GM19240 (cell line): ENCODE results near the gene CALHM3.
"Not testable (repeated sequence)": the region's sequence is repeated elsewhere in the genome, so short reads cannot be mapped to it uniquely, and the experiment has no call there.

Experiments
- DNase-seq: peaks from one replicate; pipeline ENCODE4 v3.0.0; 2011; ENCODE audit warnings: low spot score; ENCODE audit not compliant: insufficient read length

CALHM3 gene

DNA sequence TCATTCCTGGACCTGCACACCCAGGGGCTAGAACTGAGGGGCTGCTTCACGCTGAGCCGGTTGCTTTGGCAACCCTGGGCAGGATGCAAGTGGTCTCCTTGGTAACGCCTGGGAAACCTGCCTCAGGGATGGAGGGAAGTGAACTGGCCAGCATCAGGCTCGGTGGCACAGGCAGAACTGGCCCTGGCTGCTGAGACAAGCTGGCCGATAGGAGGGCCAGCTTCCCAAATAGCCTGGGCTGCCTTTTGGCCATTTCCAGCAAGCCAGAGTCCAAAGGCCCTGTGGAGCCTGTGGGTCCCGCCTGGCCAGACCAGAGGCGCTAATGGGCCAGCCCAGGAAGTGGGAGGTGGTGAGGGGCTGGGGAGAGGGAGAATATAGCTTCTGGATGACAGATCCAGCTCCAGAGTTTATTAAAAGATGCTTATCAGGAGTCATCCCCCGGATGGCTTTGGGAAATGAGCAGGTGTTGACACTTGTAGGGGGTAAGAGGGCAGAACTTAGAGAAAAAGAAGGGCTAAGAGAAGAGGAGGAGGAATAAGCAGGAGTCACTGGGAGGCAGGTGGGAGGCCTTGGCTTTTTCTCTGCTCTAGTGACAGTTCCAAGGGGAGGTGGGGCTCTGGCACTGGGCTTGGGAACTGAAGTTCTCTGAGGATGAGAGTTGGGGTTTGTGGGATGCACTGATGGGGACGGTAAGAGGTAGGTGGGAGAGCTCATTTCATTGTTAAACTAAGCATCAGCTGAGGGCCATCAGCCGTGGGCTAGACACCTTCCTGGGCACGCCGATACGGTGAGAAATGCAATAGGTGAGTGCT lies 24.0 kb upstream of the CALHM3 start:
- no peak for DNase-seq

DNA sequence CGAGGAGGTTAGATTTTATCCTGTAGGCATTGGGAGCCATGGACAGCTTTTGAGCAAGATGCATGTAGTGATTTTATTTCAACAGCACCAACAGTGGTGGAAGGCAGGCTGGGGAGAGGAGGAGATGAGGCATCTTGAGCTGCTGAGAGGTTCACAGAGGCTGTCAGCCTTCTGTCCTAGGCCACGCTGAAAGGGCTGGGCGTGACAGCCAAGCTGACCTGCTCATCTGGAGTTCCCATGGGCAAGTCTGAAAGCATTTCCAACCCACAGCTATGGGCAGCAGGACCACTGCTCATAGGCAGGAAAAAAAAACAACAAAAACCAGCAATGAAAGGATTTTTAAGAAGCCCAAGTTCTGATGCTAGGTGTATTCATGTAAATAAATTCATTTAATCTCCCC lies 22.1 kb upstream of the CALHM3 start:
- no peak for DNase-seq

DNA sequence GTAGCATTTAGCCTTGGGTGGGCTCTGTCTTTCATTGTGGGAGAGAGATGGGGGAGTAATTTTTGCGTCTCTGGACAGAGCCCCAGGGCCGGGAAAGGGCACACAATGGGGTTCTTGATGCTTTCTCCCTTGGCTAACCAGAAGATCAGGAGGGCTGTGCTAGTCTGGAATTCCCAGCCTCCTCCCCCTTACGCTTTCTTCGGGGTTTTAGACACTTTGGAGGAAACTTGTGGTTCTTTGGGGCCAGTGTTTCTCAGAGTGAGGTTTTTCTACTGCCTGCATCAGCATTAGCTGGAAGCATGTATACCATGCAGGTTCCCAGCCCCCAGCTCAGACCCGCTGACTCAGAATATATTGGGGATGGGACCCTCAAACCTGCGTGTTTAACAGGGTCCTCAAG lies 21.4 kb upstream of the CALHM3 start:
- no peak for DNase-seq

DNA sequence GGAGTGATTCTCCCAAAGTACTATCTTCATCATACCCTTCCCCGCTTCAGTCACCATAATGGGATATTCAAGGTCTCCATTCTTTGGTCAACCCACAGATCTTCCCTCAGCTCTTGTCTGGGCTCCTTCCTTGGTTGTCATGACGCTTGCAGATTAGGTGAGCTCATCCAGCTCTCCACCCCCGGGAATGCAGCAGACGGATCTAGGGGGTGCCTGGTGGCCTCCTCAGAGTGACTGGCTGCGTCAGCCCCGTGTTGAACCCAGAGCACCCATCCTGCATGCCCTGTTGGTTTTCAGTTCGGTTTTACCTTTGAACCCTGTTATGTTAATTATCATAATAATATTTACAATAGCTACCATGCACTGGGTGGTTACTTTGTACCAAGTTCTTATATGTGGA lies 20.8 kb upstream of the CALHM3 start:
- DNase-seq = no peak

DNA sequence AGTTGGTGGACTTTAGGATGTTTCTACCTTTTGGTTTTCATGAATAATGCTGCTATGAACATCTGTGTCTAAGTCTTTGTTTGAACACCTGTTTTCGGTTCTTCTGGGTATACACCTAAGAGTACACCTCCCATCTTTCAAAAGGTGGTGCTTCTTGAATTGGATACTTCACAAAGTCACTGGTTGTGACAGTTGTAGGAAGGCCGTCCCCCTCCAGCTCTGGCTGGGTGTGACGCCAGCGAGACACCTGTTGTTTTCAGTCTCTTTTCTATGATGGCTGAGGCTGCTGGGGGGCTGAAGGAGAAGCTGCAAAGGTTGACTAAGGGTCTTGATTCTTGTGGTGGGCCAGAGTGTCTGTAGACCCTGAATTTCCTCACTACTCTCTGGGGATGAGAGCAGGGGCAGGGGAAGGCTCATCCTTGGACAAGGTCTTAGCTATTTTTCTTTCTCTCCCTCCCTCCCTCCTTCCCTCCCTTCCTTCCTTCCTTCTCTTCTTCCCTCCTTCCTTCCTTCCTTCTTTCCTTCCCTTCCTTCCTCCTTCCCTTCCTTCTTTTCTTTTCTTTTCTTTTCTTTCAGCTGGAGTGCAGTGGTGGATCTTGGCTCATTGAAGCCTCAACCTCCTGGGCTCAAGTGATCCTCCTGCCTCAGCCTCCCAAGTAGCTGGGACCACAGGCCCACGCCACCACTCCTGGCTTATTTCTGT lies 20.0 kb upstream of the CALHM3 start:
- no peak for DNase-seq

DNA sequence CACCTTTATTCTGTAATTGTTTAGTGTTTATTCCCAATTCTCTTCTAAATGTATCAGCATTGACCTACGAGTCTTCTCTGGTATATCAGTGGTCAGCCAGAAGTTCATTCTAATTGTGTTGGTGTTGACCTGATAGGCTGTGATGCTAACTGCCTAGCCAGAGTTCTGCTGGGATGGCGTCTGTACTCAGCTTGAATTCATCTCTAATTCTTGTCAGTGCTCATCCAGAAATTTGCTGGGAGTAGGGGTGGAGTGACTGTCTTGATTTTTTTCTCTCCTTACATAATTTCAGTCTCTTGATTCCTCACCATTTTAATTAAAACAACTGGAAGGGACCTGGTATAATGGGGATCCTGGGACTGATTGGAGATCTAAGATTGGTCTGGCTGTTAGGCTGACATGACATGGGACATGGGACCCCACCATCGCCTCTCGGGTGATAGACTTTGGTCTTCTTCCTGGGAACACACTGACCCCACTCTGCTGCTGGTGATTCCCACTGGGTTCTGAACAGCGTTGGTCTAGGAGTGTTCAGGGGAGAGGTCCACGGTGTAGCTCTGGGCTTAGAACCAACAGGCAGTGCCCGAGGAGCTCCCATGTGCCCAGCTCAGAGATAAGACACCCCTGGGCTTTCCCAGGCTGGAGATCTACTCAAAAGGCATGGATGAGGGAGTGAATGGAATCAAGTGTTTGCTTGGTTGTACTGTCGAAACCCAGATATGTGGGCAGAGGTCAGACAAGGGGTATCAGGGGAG lies 18.3 kb upstream of the CALHM3 start:
- no peak for DNase-seq

DNA sequence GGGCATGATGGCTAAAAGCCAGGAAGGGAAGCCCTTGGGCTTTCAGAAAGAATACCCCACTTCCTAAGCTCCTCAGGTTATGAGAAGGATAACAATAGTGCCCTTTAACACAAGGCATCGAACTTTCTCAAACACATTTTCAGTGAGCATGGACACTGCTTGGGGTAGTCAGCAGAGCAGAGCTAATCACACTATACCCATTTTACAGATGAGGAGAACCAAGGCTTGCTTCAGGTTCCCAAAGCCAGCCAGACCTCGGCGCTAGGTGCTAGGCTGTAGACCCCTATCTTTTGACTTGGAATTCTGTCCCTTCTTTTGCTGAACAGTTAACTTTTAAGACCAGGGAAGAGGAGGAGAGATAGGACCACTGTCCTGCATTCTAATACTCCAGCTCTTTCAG lies 16.3 kb upstream of the CALHM3 start:
- DNase-seq = no peak

DNA sequence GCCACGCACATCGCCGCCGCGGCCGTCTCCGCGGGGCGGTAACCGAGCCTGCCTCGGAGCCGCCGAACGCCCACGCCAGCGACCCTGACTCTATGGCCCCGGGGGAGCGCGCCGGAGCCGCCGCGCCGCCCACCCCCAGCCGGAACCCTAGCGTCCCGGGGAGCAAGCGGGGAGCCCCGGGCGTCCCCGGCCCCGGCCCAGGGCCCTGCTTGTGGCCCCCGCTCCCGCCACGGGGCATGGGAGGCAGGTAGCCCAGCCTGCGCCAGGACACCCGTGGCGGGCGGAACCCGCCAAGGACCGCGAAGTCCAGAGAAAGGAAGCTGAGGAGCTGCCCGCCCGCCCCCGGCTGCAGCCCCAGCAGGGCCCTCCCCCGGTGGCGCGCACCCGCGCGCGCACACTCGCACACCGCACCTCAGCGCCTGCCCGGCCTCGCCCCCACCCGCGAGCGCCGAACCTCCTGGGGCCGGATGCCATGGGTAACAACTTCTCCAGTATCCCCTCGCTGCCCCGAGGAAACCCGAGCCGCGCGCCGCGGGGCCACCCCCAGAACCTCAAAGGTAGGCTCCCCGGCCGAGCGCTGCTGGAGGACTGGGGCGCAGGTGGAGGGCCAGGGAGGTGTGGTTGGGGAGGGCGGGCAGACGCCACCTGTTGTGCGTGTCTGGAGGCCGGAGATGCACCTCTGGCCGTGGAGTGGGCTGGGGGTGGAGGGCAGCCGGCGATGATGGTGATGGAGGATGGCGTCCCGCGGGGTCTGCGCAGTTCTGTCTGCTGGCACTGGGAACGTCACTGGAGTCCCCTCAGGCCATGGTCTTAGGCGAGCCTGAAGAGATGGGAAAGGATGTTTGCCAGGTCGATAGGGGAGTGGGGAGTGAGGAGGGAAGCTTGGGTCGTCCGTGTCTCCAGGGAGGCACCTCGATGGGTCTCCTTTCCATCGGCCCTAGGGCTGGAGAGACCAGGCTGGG lies 15.2 kb upstream of the CALHM3 start:
- DNase-seq = no peak

DNA sequence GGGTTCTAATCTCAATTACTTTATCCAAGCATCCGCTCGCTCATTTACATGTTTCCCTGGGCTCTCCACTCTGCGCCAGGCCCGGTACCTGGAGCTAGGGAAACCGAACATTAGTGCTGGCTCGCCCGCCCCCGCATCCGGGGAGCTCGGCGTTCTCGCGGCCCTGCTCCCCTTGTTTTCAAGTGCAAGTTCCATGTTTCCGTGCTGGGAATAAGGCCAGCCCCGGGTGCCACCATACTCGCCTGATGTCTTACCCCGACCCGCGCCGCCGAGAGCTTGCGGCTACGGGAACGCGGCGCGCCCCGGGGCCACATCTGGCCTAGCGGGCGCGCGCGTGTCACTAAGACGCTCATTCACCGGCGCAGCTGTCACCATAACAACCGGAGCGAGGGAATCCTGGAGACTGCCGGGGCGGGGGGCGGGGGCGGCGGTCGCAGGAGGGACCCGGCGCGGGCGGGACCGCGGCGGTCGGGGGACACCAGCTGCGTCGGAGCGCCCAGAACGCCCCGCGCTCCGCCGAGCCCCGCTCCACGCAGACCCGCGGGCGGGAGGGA lies 14.4 kb upstream of the CALHM3 start, which contains the start of gene NEURL1:
TSS of gene NEURL1 (plus strand) at position 344 of the 554 bp plus-strand sequence. CDS start 683 bp downstream, outside the sequence.
- DNase-seq = no peak

DNA sequence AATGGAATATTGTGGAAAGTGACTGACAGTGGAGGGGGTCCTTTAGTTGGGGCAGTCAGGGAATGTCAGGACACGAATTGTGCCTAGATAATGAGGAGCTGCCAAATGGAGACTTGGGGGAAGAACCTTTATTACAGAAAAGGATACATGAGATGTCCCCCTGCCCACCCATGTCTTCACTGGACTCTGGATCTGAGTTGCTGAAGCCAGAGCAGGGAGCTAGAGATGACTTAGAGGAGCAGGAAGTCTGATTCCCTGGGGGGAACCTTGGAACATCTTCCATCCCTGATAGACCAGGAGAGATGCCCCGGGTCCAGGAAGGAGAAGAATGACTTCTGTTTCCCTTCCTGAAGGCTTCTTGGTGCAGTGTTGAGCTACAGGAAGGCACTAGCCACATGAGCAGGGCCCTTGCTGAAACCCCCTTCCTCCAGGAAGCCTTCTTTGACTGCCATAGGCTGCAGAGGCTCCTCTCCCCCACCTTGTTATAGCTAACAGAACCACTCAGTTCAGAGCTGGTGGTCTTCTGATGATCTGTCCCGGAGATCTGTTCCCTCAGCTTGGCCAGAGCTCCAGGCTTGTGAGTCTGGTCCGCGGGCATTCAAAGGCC lies 13.7 kb upstream of the CALHM3 start:
- no peak for DNase-seq

DNA sequence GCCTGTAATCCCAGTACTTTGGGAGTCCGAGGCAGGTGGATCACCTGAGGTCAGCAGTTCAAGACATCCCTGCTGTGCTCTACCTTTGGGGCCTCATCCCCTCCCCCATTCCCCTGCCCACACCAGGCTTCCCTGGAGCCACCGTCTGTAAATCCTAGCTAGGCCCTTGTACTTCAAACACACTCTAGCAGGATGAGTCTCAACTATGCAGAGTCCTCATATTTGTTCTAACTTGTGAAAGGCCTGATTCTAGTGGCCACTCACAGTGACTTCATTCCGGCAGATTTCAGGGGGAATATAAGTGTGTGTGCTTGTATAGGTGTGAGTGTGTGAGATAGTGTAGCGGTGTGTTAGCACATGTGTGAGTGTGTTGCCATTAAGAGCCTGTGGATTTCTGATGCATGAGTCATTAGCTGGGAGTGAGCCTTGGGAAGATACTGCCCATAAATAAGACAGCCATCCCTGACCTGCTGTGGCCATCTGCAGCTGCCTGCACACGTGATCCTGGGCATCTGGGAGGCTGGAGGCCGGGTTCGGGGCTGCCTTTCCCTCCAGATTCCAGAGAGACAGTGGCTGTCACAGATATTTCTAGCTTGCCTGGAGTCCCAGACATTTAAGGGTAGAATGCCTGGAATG lies 12.8 kb upstream of the CALHM3 start:
- DNase-seq = no peak

DNA sequence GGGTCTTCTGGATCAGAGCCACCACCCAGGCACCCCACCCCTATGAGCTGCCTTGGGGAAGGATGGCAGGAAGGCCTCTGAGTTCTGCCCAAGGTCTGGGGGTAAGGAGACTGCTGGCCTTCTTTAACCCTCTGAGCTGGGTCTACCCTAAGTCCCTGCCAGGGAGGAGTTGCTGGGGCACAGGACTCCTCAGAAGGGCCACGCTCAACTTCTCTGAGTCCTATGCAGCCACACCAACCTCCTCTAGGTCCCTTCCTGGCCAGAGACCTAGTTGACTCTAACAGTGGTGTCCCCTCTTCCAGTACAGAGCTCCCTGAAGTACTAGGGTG lies 11.9 kb upstream of the CALHM3 start:
- DNase-seq = no peak

DNA sequence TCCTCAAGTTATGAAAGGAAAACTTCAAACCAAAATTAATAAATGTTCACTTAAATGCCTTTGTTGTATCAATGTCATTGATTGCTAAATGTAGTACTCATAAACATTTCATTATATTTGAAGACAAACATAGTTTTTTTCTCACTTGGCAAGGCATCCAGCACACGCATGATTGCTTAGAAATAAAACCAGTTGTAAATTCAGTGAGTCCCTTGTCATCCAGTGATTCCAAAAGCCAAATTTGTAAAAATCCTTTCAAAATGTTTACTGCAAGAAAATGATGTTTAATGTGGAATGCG lies 8.3 kb upstream of the CALHM3 start:
- DNase-seq = no peak

DNA sequence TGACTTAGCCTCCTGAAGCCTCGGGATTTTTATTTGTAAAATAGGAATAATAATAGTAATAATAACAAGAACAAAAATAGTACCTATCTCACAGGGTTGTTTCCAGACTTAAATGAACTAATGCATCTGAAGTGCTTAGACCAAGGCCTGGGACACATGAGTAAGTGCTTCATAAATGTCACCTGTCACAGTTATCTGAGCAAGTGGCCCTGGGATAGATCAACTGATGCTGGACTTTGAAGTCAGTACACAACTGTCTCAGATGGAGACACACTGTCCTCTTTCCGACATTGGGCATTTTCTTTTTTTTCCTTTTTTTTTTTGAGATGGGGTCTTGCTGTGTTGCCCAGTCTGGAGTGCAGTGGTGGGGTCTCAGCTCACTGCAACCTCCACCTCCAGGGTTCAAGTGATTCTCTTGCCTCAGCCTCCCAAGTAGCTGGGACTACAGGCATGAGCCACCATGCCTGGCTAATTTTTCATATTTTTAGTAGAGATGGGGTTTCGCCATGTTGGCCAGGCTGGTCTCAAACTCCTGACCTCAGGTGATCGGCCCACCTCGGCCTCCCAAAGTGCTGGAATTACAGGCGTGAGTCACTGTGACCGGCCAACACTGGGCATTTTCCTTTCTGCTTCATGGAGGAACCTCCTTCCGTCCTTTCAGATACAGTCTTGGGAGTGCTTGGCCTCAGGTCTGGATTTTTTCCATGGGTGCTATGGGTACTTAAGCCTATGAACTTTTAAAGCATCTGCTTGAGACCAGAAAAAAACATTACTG lies 7.8 kb upstream of the CALHM3 start:
- DNase-seq = not testable (repeated sequence)

DNA sequence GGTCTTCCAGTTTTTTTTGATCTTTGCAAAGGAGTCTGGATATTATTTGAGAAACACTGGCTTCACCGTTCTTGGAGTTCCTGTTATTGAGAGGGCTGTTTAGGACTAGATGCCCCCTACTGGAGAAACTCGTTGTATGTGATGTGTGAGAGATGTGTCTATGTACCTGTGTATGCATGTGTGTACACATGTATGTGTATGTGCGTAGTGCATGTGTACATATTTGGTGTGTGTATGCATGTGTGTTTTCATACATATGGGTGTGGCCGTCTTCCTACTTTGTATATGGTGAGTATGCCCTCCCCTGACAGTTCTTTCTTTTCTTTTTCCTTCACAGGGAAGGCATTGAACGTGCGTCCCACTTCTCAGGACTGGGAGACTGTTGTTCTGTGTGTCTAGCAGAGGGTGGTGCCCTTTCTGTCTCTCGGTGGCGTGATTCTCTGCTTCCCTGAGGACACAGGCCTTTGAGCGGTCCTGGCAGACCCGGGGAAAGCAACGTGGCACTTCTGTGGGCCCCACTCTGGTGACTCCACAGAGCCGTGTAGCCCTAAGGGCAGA lies 3.0 kb upstream of the CALHM3 start:
- DNase-seq = peak; percentile 52

DNA sequence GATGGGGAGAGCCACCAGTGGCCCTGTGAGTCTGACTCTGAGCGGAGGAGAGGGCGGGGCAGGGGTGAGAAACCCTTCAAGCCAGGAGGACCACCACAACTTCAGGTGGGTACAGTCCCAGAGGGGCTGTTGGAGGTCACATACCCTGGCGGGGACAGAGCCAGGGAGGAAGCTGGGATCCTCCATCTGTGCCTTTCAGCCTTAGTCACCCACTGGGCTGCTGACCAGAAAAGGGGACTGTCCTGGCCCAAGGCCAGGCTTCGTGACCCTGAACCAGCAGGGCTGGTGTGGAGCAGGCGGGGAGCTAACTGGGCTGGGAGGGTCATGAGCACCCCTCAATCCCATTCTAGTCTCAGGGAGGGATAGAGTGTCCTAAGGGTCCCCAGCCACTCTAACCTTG lies 1.5 kb upstream of the CALHM3 start:
- no peak for DNase-seq

DNA sequence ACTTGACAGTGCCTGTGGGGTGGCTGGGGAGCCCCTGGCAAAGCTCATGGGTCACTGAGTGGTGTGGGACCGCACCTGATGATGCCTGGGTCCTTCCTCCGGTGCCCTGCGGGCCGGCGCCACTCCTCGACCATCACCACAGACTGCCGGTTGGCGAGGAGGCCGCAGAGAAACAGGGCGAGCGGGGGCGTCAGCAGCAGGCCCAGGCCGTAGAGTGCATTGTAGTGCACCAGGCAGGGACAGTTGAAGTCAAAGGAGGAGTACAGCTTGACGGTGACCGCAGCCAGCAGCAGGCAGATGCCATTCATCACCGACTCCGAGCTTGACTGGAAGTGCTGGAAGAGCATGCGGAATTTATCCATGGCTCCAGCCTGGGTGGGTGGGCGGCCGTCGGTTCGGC lies 369 bp downstream of the CALHM3 start:
- DNase-seq = no peak

DNA sequence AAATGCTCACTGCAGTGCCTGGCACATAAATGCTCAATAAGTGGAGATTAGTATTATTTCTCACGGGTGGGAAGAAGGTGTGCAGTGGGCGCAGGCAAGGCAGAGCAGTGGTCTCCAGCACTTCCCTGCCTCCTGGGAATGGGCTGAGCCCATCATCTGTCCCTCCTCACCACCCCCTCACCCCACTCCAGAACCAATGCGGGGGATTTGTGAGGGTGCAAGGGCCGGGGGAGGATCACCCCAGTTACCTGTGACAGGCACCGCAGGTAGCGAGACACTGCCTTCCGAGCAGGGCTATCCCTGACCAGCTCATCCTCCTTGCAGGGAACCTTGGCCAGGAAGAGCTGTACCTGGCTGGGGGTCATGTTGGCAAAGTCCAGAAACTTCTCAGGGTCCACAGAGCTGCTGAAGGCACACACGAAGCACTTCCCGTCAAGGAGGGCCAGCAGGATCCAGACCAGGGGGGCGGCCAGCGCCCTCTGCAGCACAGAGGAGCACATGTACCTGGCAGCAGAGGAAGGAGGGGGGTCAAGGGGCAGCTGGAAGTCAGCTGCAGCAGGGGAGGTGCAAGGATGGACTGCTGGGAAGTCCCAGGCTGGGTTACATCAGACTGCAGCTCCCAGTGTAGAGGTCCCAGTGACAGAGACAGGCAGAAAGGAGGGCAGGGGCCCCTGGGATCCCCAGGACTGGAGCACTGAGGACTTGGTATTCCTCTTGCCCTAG lies 2.8 kb downstream of the CALHM3 start:
- no peak for DNase-seq
